Activated CD8-positive, alpha-beta memory T cell treated with anti-CD3 and anti-CD28 coated beads for 48 hours (primary cell): Measurements from ENCODE around the gene HYDIN.
"Not testable (repeated sequence)": the region's sequence is repeated elsewhere in the genome, so short reads cannot be mapped to it uniquely, and the experiment has no call there.

Source experiments
- DNase-seq, 3 experiments: peaks; one replicate each; pipeline ENCODE4 v3.0.0-alpha.2; 2020; ENCODE audit warnings: low read depth in 2 of 3, low spot score in 2 of 3

HYDIN gene

GRCh38 chr16:71009440-71010223, 220.9 kb downstream of the HYDIN start:
- not testable (repeated sequence) for DNase-seq

- not testable (repeated sequence) for DNase-seq
Observed at GRCh38 chr16:71006516-71006915, 224.0 kb downstream of the HYDIN start.

- DNase-seq, result not testable (repeated sequence)
Observed at GRCh38 chr16:70999735-71000134, 230.8 kb downstream of the HYDIN start.

- DNase-seq, result not testable (repeated sequence)
Observed at GRCh38 chr16:70995799-70996198, 234.7 kb downstream of the HYDIN start.

GRCh38 chr16:70992511-70992910, 238.0 kb downstream of the HYDIN start:
- not testable (repeated sequence) for DNase-seq

GRCh38 chr16:70987019-70987715, 243.4 kb downstream of the HYDIN start:
- not testable (repeated sequence) for DNase-seq

- not testable (repeated sequence) for DNase-seq
Observed at GRCh38 chr16:70984675-70985074, 245.8 kb downstream of the HYDIN start.

- DNase-seq, result not testable (repeated sequence)
Observed at GRCh38 chr16:70968332-70968731, 262.2 kb downstream of the HYDIN start.

GRCh38 chr16:70960169-70960568, 270.4 kb downstream of the HYDIN start:
- DNase-seq, result not testable (repeated sequence)

- not testable (repeated sequence) for DNase-seq
Observed at GRCh38 chr16:70954922-70955321, 275.6 kb downstream of the HYDIN start.

- not testable (repeated sequence) for DNase-seq
Observed at GRCh38 chr16:70953824-70954223, 276.7 kb downstream of the HYDIN start.

GRCh38 chr16:70943551-70943950, 287.0 kb downstream of the HYDIN start:
- DNase-seq, result not testable (repeated sequence)

GRCh38 chr16:70939690-70940359, 290.7 kb downstream of the HYDIN start:
- not testable (repeated sequence) for DNase-seq

- not testable (repeated sequence) for DNase-seq
Observed at GRCh38 chr16:70936781-70937525, 293.6 kb downstream of the HYDIN start.

- not testable (repeated sequence) for DNase-seq
Observed at GRCh38 chr16:70935325-70935724, 295.2 kb downstream of the HYDIN start.

- DNase-seq, result not testable (repeated sequence)
Observed at GRCh38 chr16:70933746-70934145, 296.8 kb downstream of the HYDIN start.

GRCh38 chr16:70930757-70931156, 299.8 kb downstream of the HYDIN start:
- DNase-seq, result not testable (repeated sequence)

- DNase-seq, result not testable (repeated sequence)
Observed at GRCh38 chr16:70922164-70922563, 308.4 kb downstream of the HYDIN start.

GRCh38 chr16:70920661-70921060, 309.9 kb downstream of the HYDIN start:
- not testable (repeated sequence) for DNase-seq

GRCh38 chr16:70888208-70888607, 342.3 kb downstream of the HYDIN start:
- DNase-seq, result not testable (repeated sequence)

GRCh38 chr16:70884652-70885051, 345.9 kb downstream of the HYDIN start:
- DNase-seq, result not testable (repeated sequence)
